Mesenchymal stem cell (in vitro differentiated cells and primary cell): ENCODE measurements around the gene UPK1B. TPM values are rescaled to one million over a fixed set of nuclear protein-coding genes. Genes with fewer than 3 reads are reported as not detected.
"Not testable (repeated sequence)": the region's sequence is repeated elsewhere in the genome, so short reads cannot be mapped to it uniquely, and the experiment has no call there.

Experiments
- DNase-seq: peaks from one replicate; pipeline ENCODE4 v3.0.0-alpha.2; 2013
- H2AFZ ChIP-seq: one replicate; pipeline ENCODE4 v1.6.1; 2013; ENCODE audit warnings: low read depth, mild to moderate bottlenecking, control low read depth, inconsistent platforms, low read length, moderate library complexity
- H2AK5ac ChIP-seq: 2 replicates; pipeline ENCODE4 v1.6.1; 2013; ENCODE audit warnings: low read length, moderate library complexity, mild to moderate bottlenecking, inconsistent platforms; ENCODE audit not compliant: severe bottlenecking
- H2BK120ac ChIP-seq: one replicate; pipeline ENCODE4 v1.6.1; 2013; ENCODE audit warnings: low read depth, mild to moderate bottlenecking, inconsistent platforms, low read length, moderate library complexity
- H2BK12ac ChIP-seq, 2 experiments: one replicate each; pipeline ENCODE4 v1.6.1; 2013; ENCODE audit warnings: inconsistent platforms in 2 of 2, low read length in 2 of 2, mild to moderate bottlenecking in 2 of 2, moderate library complexity in 2 of 2, control low read depth in 1 of 2
- H2BK15ac ChIP-seq: one replicate; pipeline ENCODE4 v1.6.1; 2013; ENCODE audit warnings: mild to moderate bottlenecking, low read depth, inconsistent platforms; ENCODE audit not compliant: poor library complexity, severe bottlenecking
- H2BK5ac ChIP-seq: 2 replicates; pipeline ENCODE4 v1.6.1; 2013; ENCODE audit warnings: low read depth, mild to moderate bottlenecking, low read length, control low read depth, inconsistent platforms; ENCODE audit not compliant: poor library complexity, severe bottlenecking
- H3K14ac ChIP-seq, 2 experiments: one replicate each; pipeline ENCODE4 v1.6.1; 2013; ENCODE audit warnings: inconsistent platforms in 2 of 2, low read length in 2 of 2, control low read depth in 1 of 2, mild to moderate bottlenecking in 1 of 2, moderate library complexity in 1 of 2
- H3K18ac ChIP-seq, 2 experiments: one replicate each; pipeline ENCODE4 v1.6.1; 2013; ENCODE audit warnings: inconsistent platforms in 2 of 2, low read length in 2 of 2, control low read depth in 1 of 2, low read depth in 1 of 2, mild to moderate bottlenecking in 1 of 2
- H3K23ac ChIP-seq, 2 experiments: one replicate each; pipeline ENCODE4 v1.6.1; 2013; ENCODE audit warnings: inconsistent platforms in 2 of 2, low read length in 2 of 2, mild to moderate bottlenecking in 2 of 2, moderate library complexity in 2 of 2, control low read depth in 1 of 2
- H3K27ac ChIP-seq: 2 replicates; pipeline ENCODE4 v1.5.1; 2013; ENCODE audit warnings: mild to moderate bottlenecking, moderate library complexity, low read length, control low read depth, inconsistent platforms; ENCODE audit not compliant: poor library complexity, severe bottlenecking
- H3K27me3 ChIP-seq, 2 experiments: 2 replicates each; pipeline versions ENCODE4 v1.6.1 to v1.7.0; 2013; ENCODE audit warnings: low read length in 2 of 2, mild to moderate bottlenecking in 2 of 2, moderate library complexity in 2 of 2, control low read depth in 1 of 2, inconsistent platforms in 1 of 2; ENCODE audit not compliant: control insufficient read depth in 1 of 2, insufficient read depth in 1 of 2
- H3K36me3 ChIP-seq, 2 experiments: 2 replicates each; pipeline versions ENCODE4 v1.6.1 to v1.7.0; 2013; ENCODE audit warnings: low read length in 2 of 2, control low read depth in 1 of 2, inconsistent platforms in 1 of 2, low read depth in 1 of 2, mild to moderate bottlenecking in 1 of 2; ENCODE audit not compliant: insufficient read depth in 2 of 2, control insufficient read depth in 1 of 2
- H3K4ac ChIP-seq, 2 experiments: one replicate each; pipeline ENCODE4 v1.6.1; 2013; ENCODE audit warnings: inconsistent platforms in 2 of 2, low read length in 2 of 2, mild to moderate bottlenecking in 2 of 2, moderate library complexity in 2 of 2, control low read depth in 1 of 2, low read depth in 1 of 2
- H3K4me1 ChIP-seq: 2 replicates; pipeline ENCODE4 v1.6.1; 2013; ENCODE audit warnings: low read depth, low read length, control low read depth; ENCODE audit not compliant: control insufficient read depth, insufficient read depth
- H3K4me2 ChIP-seq: 2 replicates; pipeline ENCODE4 v1.6.1; 2013; ENCODE audit warnings: low read length, mild to moderate bottlenecking, inconsistent platforms; ENCODE audit not compliant: poor library complexity, severe bottlenecking
- H3K4me3 ChIP-seq, 2 experiments: 2 replicates each; pipeline versions ENCODE4 v1.5.1 to v1.7.0; 2013; ENCODE audit warnings: low read length in 2 of 2, mild to moderate bottlenecking in 2 of 2, control low read depth in 1 of 2, low read depth in 1 of 2; ENCODE audit not compliant: insufficient read depth in 1 of 2
- H3K79me1 ChIP-seq: replicated peaks from 2 replicates; pipeline ENCODE4 v1.6.1; 2013; ENCODE audit warnings: mild to moderate bottlenecking, control low read depth, low read length, inconsistent platforms; ENCODE audit not compliant: poor library complexity, severe bottlenecking
- H3K9ac ChIP-seq: 2 replicates; pipeline ENCODE4 v1.7.0; 2013; ENCODE audit warnings: mild to moderate bottlenecking, low read length, moderate library complexity
- H3K9me3 ChIP-seq: 2 replicates; pipeline ENCODE4 v1.7.0; 2013; ENCODE audit warnings: mild to moderate bottlenecking, low read length; ENCODE audit not compliant: control insufficient read depth
- H4K8ac ChIP-seq: one replicate; pipeline ENCODE4 v1.6.1; 2013; ENCODE audit warnings: inconsistent platforms, mild to moderate bottlenecking, low read length, moderate library complexity
- H4K91ac ChIP-seq: one replicate; pipeline ENCODE4 v1.6.1; 2013; ENCODE audit warnings: mild to moderate bottlenecking, low read length, inconsistent platforms
- WGBS: methylation state at CpG from one replicate; pipeline ENCODE4 v1.1.7; 2013; ENCODE audit warnings: mixed read lengths; 5-methylcytosine and 5-hydroxymethylcytosine counted together
- polyA plus RNA-seq, 2 experiments: library from polyadenylated mRNA; stranded (reverse); fragments of 200-250 nt; gene quantifications; one replicate each; pipeline ENCODE4 v1.2.3, GENCODE V29; 2013

The UPK1B gene
- not detected for polyA plus RNA-seq (2013, experiment 1 of 2)
- polyA plus RNA-seq (2013, experiment 2 of 2): not detected

DNA sequence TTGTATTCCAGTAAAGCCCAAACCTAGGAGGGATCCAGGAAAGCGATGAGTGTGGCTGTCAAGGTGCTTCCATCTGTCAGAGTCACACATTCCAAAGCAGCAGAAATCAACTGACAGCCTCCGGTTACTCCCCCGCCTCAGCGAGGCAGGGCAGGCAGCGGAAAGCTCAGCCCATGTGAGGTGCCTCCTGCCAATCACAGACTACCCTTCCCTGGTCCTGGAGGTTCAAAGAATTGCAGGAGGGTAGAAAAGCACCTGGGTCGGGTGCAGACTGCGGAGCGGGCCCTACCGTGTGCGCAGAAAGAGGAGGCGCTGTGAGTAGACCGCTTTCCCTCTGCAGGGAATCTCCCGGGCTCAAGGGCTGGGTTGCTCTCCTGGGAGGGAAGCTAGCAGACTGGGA, at the start of gene UPK1B:
Gene UPK1B (plus strand): TSS at position 274 of the 400 bp plus-strand sequence. CDS start 13,144 bp downstream, outside the sequence.
- Histone ChIP-seq H4K8ac (no peak within 1 kb of the TSS), H3K4me1 (peaks cover 7% of the 10 kb centered on the region), H2BK5ac (no peak within 1 kb of the TSS), H2BK15ac (no peak within 1 kb of the TSS), H2BK12ac (no peak within 1 kb of the TSS), H4K91ac (no peak within 1 kb of the TSS), H3K4me3 (no peak within 1 kb of the TSS), H3K9me3 (no peaks in the 10 kb centered on the region), H2BK120ac (no peak within 1 kb of the TSS), H3K4ac (no peak within 1 kb of the TSS), H3K18ac (no peak within 1 kb of the TSS), H3K36me3 (no peaks in the 10 kb centered on the region), H3K14ac (no peak within 1 kb of the TSS), H2AFZ (no peak within 1 kb of the TSS), H3K27me3 (peaks cover 0 to 7% of the 10 kb centered on the region in 2 experiments), H3K23ac (no peak within 1 kb of the TSS), H3K9ac (no peak within 1 kb of the TSS), H3K27ac (no peak within 1 kb of the TSS), H2AK5ac (no peak within 1 kb of the TSS), H3K4me2 (peak within 1 kb of the TSS; percentile 41), H3K79me1 (no peaks in the 10 kb centered on the region)
- no peak for DNase-seq
- 35% methylated on average over 9 of the region's 13 CpGs for WGBS

DNA sequence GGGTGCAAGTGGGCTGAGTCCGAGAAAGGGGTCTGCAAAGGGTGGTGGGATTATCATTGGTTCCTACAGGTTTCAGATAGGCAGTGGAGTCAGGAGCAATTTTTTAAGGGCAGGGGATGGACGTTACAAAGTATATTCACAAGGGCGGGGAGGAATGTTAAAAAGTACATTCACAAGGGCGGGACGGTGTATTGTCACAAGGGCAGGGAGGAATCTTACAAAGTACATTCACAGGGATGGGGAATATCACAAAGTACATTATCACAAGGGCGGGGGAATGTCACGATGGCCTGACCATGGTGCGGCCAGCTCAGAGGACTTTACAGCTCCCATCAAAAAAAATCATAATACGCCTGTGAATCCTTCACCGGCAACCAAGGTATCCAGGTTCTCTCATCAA, 48.1 kb upstream of the UPK1B start:
- no peak for DNase-seq
- Histone ChIP-seq H3K27me3 (no peaks in the 10 kb centered on the region), H2BK12ac (no peak overlapping the region), H3K4me3 (no peak overlapping the region), H3K9ac (no peak overlapping the region), H4K8ac (no peak overlapping the region), H2AK5ac (no peak overlapping the region), H3K18ac (no peak overlapping the region), H3K27ac (no peak overlapping the region), H3K23ac (no peak overlapping the region), H3K14ac (no peak overlapping the region), H3K4ac (no peak overlapping the region), H3K4me2 (no peak overlapping the region), H3K4me1 (no peaks in the 10 kb centered on the region), H2BK120ac (no peak overlapping the region), H2BK15ac (no peak overlapping the region), H4K91ac (no peak overlapping the region), H3K9me3 (no peaks in the 10 kb centered on the region), H3K79me1 (no peaks in the 10 kb centered on the region), H3K36me3 (no peaks in the 10 kb centered on the region), H2AFZ (no peak overlapping the region), H2BK5ac (no peak overlapping the region)
- 86% methylated on average over 10 of the region's 10 CpGs for WGBS

DNA sequence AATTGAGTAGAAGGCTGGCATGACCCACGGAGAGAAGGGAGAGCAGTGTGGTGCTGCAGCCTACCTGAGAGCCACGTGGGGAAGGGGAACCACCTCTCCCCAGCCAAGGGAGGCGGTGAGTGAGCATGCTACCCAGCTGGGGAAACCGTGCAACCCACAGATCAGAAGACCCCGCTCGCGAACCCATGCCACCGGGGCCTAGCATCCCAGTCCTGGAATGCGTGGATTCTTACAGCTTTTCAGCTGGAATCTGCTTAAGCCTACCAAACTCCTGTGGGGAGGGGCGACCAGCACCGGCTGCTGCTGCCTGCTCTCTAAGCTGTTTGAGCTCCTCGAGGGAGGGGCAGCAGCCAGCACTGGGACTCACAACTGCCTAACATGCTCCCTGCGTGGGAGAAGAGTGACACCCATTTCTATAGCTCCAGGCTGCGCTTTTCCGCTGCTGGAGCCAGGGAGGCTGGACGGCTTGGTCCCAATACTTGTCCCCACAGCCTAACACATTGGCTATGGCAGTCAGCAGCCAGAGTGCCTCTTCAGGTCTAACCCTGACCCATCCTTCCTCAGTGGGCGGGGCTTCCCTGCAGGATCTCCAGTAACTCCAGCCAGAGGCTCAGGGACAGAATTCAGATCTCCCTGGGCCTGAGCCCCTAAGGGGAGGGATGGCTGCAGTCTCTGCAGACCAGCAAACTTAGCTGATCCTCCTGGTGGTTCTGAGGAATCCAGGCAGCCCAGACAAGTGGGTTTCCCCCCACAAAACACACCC, 47.5 kb upstream of the UPK1B start:
- H3K4ac ChIP-seq: no peak overlapping the region
- H3K9ac ChIP-seq: no peak overlapping the region
- H3K18ac ChIP-seq: no peak overlapping the region
- no peak overlapping the region for H3K4me2 ChIP-seq
- H2BK12ac ChIP-seq: no peak overlapping the region
- H3K79me1 ChIP-seq: no peaks in the 10 kb centered on the region
- H3K9me3 ChIP-seq: no peaks in the 10 kb centered on the region
- H4K91ac ChIP-seq: no peak overlapping the region
- no peak overlapping the region for H3K23ac ChIP-seq
- no peak overlapping the region for H3K14ac ChIP-seq
- H3K27ac ChIP-seq: no peak overlapping the region
- no peak overlapping the region for H4K8ac ChIP-seq
- no peak overlapping the region for H2BK120ac ChIP-seq
- no peaks in the 10 kb centered on the region for H3K36me3 ChIP-seq
- no peak overlapping the region for H3K4me3 ChIP-seq
- no peaks in the 10 kb centered on the region for H3K4me1 ChIP-seq
- no peak overlapping the region for H2AK5ac ChIP-seq
- H2AFZ ChIP-seq: no peak overlapping the region
- no peak for DNase-seq
- no peak overlapping the region for H2BK5ac ChIP-seq
- H2BK15ac ChIP-seq: no peak overlapping the region
- WGBS: 70% methylated on average over 17 of the region's 17 CpGs
- no peaks in the 10 kb centered on the region for H3K27me3 ChIP-seq

DNA sequence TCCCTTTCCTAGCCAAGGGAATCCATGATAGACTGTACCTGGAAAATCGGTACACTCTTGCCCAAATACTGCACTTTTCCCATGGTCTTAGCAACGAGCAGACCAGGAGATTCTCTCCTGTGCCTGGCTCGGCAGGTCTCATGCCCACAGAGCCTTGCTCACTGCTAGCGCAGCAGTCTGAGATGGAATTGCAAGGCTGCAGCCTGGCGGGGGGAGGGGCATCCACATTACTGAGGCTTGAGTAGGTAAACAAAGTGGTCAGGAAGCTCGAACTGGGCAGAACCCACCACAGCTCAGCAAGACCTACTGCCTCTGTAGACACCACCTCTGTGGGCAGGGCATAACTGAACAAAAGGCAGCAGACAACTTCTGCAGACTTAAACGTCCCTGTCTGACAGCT, 43.1 kb upstream of the UPK1B start:
- H3K9me3 ChIP-seq, H4K91ac ChIP-seq, H3K27me3 ChIP-seq, DNase-seq, H3K4ac ChIP-seq, H4K8ac ChIP-seq, H2BK12ac ChIP-seq, H2AFZ ChIP-seq, H3K18ac ChIP-seq, H2BK15ac ChIP-seq, H3K4me1 ChIP-seq, H3K23ac ChIP-seq, H3K36me3 ChIP-seq, H3K27ac ChIP-seq, H2BK120ac ChIP-seq, H3K4me2 ChIP-seq, H3K9ac ChIP-seq, H2BK5ac ChIP-seq, H3K14ac ChIP-seq, H3K4me3 ChIP-seq, H3K79me1 ChIP-seq, H2AK5ac ChIP-seq: not testable (repeated sequence)
- 52% methylated on average over 5 of the region's 7 CpGs for WGBS
